SKM-1 (cell line): ENCODE results near the gene TRDMT1.
"Not testable (repeated sequence)": the region's sequence is repeated elsewhere in the genome, so short reads cannot be mapped to it uniquely, and the experiment has no call there.

ENCODE experiments used
- DNase-seq: peaks from one replicate; lab custom pipeline; 2025; ENCODE audit not compliant: unreplicated experiment; lab: John Stamatoyannopoulos, UW

TRDMT1 gene

GRCh38 chr10:17141504-17142229, 59.8 kb downstream of the TRDMT1 start:
- no peak for DNase-seq

DNA sequence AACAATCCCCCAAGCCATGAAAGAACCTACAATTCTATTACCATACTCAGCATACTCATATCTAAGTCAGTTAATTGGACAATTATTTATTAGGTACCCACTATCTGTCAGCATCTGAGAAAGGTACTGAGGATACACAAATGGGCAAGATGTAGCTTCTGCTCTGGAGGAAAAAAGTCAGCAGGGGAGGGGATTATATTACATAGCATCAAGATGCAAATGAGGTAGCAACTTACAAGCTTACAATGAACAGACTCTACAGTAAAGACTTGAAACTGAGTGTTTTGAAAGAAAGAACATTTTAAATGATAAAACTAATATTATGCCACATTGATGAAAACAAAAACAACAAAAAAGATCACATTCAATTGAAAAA, 61.1 kb downstream of the TRDMT1 start:
- no peak for DNase-seq

GRCh38 chr10:17138460-17139042, 62.9 kb downstream of the TRDMT1 start:
- no peak for DNase-seq

DNA sequence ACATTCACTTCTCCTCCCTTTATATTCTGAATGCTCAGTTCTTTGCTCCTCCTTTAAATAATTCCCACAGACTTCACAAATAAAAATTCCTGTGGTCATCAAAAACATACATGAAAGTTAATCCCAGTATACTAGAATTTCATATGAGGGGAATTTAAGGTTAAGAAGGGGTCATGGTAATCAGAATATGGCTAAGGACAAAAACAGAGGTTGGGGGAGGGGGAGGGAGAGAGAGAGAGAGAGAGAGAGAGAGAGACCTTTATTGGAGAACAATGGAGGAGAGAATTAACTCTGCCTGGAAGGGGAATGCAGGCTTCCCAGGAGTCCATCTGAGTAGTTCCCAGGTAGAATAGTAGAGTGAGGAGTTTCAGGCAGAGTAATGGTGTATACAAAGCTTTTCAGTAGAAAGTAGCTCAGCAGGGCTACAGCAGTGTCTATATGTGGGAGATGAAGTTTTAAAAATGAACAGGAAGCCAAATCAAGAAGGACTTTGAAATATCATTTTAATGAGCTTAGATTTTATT, 66.7 kb downstream of the TRDMT1 start:
- no peak for DNase-seq

DNA sequence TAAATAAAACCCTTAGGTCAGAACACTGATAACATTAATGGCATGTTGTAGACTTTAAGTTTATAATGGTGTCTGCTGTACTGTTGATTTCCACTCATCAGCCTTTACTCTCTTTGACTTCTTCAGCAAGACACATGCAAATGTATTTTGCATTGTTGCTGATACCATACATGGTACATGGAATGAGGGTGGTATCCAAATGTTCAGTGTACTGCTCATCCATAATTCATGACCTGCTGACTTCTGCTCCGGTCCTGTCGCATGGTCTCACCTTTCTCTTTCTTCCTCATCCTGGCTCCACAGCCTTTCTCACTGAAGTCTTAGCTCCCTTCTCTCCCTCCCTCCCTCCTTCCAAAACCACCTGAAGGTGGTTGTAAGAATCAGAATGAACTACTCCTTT, 67.2 kb downstream of the TRDMT1 start:
- DNase-seq = no peak

GRCh38 chr10:17129741-17130140, 71.7 kb downstream of the TRDMT1 start, which contains the start of gene CUBN:
TSS of gene CUBN (minus strand) at chr10:17129811. CDS start at chr10:17129765, 46 bp downstream.
- DNase-seq = no peak

- DNase-seq = no peak
Measured at GRCh38 chr10:17128261-17128660, 73.2 kb downstream of the TRDMT1 start.

DNA sequence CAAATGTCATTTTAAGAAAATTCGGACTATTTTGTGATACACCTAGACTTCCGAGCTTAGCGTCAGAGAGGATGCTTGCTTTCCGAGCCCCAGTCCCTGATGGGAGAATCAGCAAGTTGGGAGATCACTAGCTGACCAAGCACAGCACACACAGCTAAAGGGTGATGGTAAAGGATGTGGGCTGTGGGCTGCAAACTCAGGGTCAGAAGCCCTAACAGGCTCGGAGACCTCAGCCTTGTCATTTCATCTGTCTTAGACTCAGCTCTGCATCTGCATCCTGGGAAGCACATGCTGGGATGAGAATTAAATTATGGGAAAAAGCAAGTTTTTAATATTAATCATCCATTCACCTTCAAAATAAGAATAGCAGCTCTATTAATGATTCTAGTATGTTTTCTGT, 75.1 kb downstream of the TRDMT1 start:
- no peak for DNase-seq

DNA sequence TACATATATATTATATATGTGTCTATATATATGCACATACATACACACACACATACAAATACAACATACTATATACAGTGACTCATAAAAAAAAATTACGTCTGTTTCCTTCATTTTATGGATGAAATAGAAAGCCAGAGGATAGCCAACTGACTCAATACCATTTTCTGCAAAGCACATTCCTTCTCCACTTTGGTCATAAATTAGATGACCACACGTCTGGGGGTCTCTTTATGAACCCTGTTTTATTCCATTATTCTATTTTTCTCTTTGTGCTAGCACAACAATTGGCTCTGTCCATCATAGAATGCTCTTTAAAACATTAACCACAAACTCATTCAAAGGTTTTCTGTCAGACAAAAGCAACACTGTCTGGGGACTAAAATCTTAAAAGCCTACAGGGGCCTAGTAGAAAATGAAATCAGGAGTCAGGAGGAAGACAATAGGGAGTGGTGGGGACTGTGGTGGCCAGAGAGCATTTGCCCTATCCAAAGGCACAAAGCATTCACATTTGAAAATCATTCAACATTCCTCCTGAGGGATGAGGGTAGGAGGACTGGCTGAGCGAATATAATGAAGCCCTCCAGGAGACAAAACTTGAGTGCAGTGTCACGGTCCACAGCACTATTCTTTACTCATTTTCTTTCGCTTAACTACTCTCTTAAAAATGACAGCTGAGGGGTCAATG, 76.1 kb downstream of the TRDMT1 start:
- DNase-seq = no peak

DNA sequence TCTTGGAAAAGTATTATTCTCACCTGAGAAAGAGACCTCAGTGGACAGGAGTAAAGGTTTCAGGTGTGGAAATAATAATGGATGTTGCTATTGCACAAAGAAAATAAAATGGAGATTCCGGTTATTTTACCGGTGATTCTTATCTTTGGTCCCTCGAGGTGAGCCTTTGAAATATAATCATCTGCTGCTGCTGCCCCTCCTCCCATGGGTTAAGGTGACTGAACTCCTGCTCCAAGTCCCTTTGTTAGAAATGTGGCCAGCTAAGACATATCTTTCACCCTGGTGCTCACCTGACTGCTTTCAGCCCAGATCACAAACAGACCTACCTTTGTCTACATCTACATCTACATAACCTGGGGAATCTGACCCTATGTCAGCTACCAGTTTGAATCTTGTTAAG, 77.5 kb downstream of the TRDMT1 start:
- DNase-seq = no peak

- DNase-seq = no peak
Measured at GRCh38 chr10:17122726-17123661, 78.5 kb downstream of the TRDMT1 start.

DNA sequence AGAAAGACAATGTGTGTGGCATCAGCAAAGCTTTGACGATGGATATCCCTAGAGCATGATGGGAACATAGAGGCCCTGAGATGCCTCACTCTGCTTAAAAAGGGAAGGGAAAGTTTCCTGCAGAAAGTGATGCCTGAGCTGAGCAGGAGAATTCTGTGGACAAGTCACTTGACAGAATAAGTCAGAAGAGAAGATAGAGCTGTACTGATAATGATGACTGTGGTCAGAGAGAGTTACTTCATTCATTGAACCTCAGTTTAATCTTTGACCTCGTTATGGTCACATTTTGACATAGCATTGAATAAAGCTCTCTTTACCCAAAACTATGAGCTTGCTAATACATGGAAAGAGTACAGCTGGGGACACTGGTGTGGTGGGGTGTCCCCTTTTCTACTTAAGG, 79.4 kb downstream of the TRDMT1 start:
- no peak for DNase-seq

- DNase-seq = no peak
Measured at GRCh38 chr10:17120694-17121093, 80.8 kb downstream of the TRDMT1 start.

DNA sequence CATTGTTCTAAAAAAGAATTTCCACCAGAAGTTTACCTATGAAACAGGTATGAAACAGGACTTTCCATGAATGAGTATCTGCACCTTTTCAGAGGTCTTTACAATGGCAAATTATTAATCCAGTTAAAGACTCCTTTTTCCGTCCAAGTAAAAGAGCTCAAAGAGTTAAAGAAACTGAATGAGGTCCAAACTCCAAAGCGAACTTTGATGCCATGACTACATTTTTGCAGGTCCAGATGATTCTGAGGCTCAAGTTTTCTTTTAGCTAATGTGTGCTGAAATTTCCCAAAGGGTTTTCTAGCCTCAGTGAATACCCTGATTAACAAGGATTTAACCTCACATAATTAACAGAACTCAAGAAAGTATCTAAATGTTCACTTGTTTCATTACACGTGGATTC, 81.6 kb downstream of the TRDMT1 start:
- no peak for DNase-seq

- no peak for DNase-seq
Measured at GRCh38 chr10:17116193-17116592, 85.3 kb downstream of the TRDMT1 start.

- no peak for DNase-seq
Measured at GRCh38 chr10:17115683-17116082, 85.8 kb downstream of the TRDMT1 start.

DNA sequence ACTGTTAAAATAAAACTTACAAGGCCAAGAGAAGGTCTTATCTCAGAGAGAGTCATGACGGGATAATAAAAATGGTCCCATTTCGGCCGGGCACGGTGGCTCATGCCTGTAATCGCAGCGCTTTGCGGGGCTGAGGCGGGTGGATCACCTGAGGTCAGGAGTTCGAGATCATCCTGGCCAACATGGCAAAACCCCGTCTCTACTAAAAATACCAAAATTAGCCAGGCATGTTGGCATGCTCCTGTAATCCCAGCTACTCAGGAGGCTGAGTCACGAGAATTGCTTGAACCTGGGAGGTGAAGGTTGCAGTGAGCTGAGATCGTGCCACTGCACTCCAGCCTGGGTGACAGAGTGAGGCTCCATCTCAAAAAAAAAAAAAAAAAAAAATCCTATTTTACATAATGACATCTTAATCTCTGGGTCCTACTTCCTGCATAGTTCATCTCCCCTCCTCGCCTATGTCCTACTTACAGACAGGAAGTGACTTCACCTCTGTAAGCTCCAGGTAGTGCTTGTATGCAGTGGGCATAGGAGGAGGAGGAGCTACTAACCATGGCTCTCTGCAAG, 86.5 kb downstream of the TRDMT1 start:
- not testable (repeated sequence) for DNase-seq

- no peak for DNase-seq
Measured at GRCh38 chr10:17113889-17114540, 87.5 kb downstream of the TRDMT1 start.

DNA sequence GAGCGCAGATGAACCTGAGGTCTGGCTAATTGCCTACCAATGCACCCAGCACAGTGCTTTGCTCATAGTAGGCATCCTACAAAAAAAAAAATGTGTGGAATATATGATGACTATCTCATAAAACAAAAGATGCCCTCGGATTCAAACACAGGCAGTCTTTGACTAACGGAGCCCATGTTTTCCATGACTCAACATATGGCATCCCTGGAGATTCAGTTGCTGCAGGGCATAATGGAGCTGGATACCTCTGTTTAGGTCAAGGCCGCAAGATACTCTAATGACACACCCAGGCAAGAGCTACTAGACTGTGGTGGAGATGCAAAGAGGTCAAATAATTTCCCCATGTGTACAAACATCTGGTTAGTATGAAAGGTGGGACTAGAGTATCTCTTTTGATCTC, 88.1 kb downstream of the TRDMT1 start:
- DNase-seq = no peak

DNA sequence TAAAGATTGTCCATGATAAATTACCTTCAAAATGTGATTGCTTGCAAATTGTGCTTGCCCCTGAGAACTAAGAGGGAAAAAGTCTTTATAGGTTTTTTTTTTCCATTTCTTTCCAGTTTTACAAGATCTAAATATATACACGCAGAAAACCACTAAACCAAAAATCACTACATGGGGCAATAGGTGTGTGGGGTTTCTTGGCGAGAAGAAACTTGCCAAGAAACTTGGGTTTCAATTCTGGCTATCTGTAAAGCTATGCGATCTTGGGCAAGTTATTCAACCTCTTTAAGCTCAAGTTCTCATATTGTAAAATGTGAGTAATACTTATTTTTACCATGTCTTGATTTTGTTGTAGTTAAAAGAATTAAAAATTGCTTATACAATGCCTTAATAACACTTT, 88.9 kb downstream of the TRDMT1 start:
- DNase-seq = no peak
